NB4 (cell line): ENCODE measurements around the gene CDH4.

Experiments used
- DNase-seq: peaks from one replicate; pipeline ENCODE4 v3.0.0; 2010; ENCODE audit warnings: low read depth
- H3K4me3 ChIP-seq: one replicate; pipeline ENCODE4 v1.5.1; 2011; ENCODE audit warnings: mild to moderate bottlenecking, low read depth, low read length, moderate library complexity
- CTCF ChIP-seq: IDR thresholded peaks from one replicate; pipeline ENCODE4 v1.5.1; 2012; ENCODE audit warnings: low read depth, low read length
- MAX ChIP-seq: IDR thresholded peaks from 2 replicates; pipeline ENCODE4 v1.6.1; 2011; ENCODE audit warnings: low read depth, low read length
- MYC ChIP-seq: IDR thresholded peaks from 2 replicates; pipeline ENCODE4 v1.6.1; 2011; ENCODE audit warnings: low read depth, low read length
- POLR2A ChIP-seq: IDR thresholded peaks from 2 replicates; pipeline ENCODE4 v1.6.1; 2011; ENCODE audit warnings: mild to moderate bottlenecking; ENCODE audit not compliant: insufficient read length; ENCODE audit errors: extremely low read depth

Gene CDH4

GRCh38 chr20:61376541-61377240 lies 124.6 kb downstream of the CDH4 start:
- TF ChIP-seq POLR2A (no peak), MYC (no peak), CTCF (no peak)
- no peak for DNase-seq
- H3K4me3 ChIP-seq, result no peak overlapping the region

GRCh38 chr20:61378694-61379355 lies 126.8 kb downstream of the CDH4 start:
- no peak for DNase-seq
- no peak overlapping the region for H3K4me3 ChIP-seq
- TF ChIP-seq MYC (no peak), POLR2A (no peak), CTCF (no peak), MAX (no peak)

GRCh38 chr20:61379898-61380544 lies 128.0 kb downstream of the CDH4 start:
- DNase-seq, result no peak
- H3K4me3 ChIP-seq, result no peak overlapping the region
- TF ChIP-seq MAX (no peak), POLR2A (no peak), MYC (no peak), CTCF (no peak)

GRCh38 chr20:61380545-61380915 lies 128.5 kb downstream of the CDH4 start:
- H3K4me3 ChIP-seq, result no peak overlapping the region
- TF ChIP-seq POLR2A, result no peak
- TF ChIP-seq MAX, result no peak
- TF ChIP-seq CTCF, result no peak
- TF ChIP-seq MYC, result no peak
- no peak for DNase-seq

- no peak for DNase-seq
- no peak for TF ChIP-seq MYC
- no peak for TF ChIP-seq MAX
- TF ChIP-seq POLR2A, result no peak
- no peak for TF ChIP-seq CTCF
- H3K4me3 ChIP-seq, result no peak overlapping the region
Measured at GRCh38 chr20:61382194-61382593, 130.1 kb downstream of the CDH4 start.
